Measurements from ENCODE around the gene EPS8. TPM values are rescaled to one million over a fixed set of nuclear protein-coding genes. Genes with fewer than 3 reads are reported as not detected.

Gene EPS8
- total RNA-seq, 1 experiment from 2014 or later, result 32.0 TPM

DNA sequence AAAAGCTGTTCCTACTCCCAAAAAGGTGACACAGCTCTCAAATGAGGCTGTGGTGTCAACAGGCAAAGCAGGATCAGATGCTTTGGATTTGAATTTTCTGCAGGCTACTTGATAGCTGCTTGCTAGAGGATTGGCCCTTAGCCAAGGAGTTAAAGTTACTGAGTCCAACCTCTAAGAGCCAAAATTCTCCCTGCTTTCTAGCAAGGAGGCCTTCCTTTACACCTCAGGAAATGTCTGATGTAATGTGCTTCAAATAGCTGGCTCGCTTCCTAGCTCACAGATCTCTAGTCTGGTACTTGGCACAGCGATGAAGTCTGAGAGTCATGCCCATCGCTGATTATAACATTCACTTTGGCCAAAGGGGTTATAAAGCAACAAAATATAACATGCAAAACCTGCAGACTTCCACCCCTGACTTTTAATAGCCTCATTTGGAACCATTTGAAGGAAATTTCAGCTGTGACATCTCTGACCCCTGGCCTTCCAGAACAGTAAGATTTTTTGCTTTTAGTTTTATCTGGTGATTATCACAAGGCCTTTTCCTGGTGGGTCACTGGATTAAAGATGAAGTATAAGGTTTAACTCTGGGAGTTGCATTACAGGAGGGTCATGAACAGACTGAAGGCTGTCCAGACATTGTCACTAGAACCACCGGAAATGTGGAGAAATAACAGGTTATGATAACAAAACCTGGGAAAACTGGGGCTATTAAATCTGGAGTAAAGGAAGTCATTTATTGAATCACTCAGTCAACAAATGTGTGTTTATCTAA, 189.7 kb downstream of the EPS8 start:
- TF ChIP-seq, protein P1, sequence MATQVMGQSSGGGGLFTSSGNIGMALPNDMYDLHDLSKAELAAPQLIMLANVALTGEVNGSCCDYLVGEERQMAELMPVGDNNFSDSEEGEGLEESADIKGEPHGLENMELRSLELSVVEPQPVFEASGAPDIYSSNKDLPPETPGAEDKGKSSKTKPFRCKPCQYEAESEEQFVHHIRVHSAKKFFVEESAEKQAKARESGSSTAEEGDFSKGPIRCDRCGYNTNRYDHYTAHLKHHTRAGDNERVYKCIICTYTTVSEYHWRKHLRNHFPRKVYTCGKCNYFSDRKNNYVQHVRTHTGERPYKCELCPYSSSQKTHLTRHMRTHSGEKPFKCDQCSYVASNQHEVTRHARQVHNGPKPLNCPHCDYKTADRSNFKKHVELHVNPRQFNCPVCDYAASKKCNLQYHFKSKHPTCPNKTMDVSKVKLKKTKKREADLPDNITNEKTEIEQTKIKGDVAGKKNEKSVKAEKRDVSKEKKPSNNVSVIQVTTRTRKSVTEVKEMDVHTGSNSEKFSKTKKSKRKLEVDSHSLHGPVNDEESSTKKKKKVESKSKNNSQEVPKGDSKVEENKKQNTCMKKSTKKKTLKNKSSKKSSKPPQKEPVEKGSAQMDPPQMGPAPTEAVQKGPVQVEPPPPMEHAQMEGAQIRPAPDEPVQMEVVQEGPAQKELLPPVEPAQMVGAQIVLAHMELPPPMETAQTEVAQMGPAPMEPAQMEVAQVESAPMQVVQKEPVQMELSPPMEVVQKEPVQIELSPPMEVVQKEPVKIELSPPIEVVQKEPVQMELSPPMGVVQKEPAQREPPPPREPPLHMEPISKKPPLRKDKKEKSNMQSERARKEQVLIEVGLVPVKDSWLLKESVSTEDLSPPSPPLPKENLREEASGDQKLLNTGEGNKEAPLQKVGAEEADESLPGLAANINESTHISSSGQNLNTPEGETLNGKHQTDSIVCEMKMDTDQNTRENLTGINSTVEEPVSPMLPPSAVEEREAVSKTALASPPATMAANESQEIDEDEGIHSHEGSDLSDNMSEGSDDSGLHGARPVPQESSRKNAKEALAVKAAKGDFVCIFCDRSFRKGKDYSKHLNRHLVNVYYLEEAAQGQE (IDR thresholded peaks at IDR 0.05; ENCODE audit: insufficient read depth in 1 of 2, low read depth in 2 of 2, low read length in 1 of 2), result no peak
- TF ChIP-seq POLR2AphosphoS5 (IDR thresholded peaks at IDR 0.05; ENCODE audit: low read depth, low read length) (no peak), TCF7L2 (IDR thresholded peaks at IDR 0.05; ENCODE audit: low read depth, low read length) (no peak), SIN3A (IDR thresholded peaks at IDR 0.05; ENCODE audit: borderline replicate concordance, insufficient read depth, low read depth, low read length) (no peak)
- TF ChIP-seq, protein P2, sequence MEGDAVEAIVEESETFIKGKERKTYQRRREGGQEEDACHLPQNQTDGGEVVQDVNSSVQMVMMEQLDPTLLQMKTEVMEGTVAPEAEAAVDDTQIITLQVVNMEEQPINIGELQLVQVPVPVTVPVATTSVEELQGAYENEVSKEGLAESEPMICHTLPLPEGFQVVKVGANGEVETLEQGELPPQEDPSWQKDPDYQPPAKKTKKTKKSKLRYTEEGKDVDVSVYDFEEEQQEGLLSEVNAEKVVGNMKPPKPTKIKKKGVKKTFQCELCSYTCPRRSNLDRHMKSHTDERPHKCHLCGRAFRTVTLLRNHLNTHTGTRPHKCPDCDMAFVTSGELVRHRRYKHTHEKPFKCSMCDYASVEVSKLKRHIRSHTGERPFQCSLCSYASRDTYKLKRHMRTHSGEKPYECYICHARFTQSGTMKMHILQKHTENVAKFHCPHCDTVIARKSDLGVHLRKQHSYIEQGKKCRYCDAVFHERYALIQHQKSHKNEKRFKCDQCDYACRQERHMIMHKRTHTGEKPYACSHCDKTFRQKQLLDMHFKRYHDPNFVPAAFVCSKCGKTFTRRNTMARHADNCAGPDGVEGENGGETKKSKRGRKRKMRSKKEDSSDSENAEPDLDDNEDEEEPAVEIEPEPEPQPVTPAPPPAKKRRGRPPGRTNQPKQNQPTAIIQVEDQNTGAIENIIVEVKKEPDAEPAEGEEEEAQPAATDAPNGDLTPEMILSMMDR (IDR thresholded peaks at IDR 0.05), result no peak
- Histone ChIP-seq H3K27me3 (ENCODE audit: control insufficient read depth, insufficient read depth, low read length) (no peaks in the 10 kb centered on the region), H3K36me3 (ENCODE audit: control insufficient read depth, insufficient read depth, low read length) (no peaks in the 10 kb centered on the region), H3K4me3 (ENCODE audit: low read depth in 2 of 2, low read length in 2 of 2) (no peak overlapping the region), H3K4me1 (ENCODE audit: control insufficient read depth, insufficient read depth, low read length) (no peaks in the 10 kb centered on the region), H3K27ac (ENCODE audit: low read length) (no peak overlapping the region), H3K9me3 (ENCODE audit: control insufficient read depth, insufficient read depth, low read depth, low read length) (no peaks in the 10 kb centered on the region)
- POLR2A ChIA-PET, result no interaction called here
- CTCF ChIA-PET, result no interaction called here
- no peak for ATAC-seq
- intact Hi-C loops (cut with micrococcal nuclease; ENCODE audit: unreplicated experiment) (no loop called here), in situ Hi-C loops (cut with HindIII; ENCODE audit: low pct_unique_long_range_greater_than_20kb, low sequenced_read_pairs) (no loop called here)
- no peak for DNase-seq (ENCODE audit: low read depth, low spot score)
- BruUV-seq (replicated peaks), result no TSS peak

- Histone ChIP-seq H3K9me3 (ENCODE audit: control insufficient read depth, insufficient read depth, low read depth, low read length) (no peaks in the 10 kb centered on the region), H3K36me3 (ENCODE audit: control insufficient read depth, insufficient read depth, low read length) (no peaks in the 10 kb centered on the region), H3K27me3 (ENCODE audit: control insufficient read depth, insufficient read depth, low read length) (no peaks in the 10 kb centered on the region), H3K4me3 (ENCODE audit: low read depth in 2 of 2, low read length in 2 of 2) (no peak overlapping the region), H3K27ac (ENCODE audit: low read length) (no peak overlapping the region), H3K4me1 (ENCODE audit: control insufficient read depth, insufficient read depth, low read length) (no peaks in the 10 kb centered on the region)
- no peak for DNase-seq (ENCODE audit: low read depth, low spot score)
- ChIA-PET POLR2A (interaction anchor here (0.6 kb wide), 1 partner anchor 154 kb away, joined by 5 read pairs; no protein-coding TSS in a partner anchor), CTCF (no interaction called here)
- BruUV-seq (replicated peaks), result no TSS peak
- TF ChIP-seq, protein P1 (IDR thresholded peaks at IDR 0.05; ENCODE audit: insufficient read depth in 1 of 2, low read depth in 2 of 2, low read length in 1 of 2), result no peak
- TF ChIP-seq, protein P2 (IDR thresholded peaks at IDR 0.05), result no peak
- TF ChIP-seq POLR2AphosphoS5 (IDR thresholded peaks at IDR 0.05; ENCODE audit: low read depth, low read length) (no peak), TCF7L2 (IDR thresholded peaks at IDR 0.05; ENCODE audit: low read depth, low read length) (no peak), SIN3A (IDR thresholded peaks at IDR 0.05; ENCODE audit: borderline replicate concordance, insufficient read depth, low read depth, low read length) (no peak)
- in situ Hi-C loops (cut with HindIII; ENCODE audit: low pct_unique_long_range_greater_than_20kb, low sequenced_read_pairs) (no loop called here), intact Hi-C loops (cut with micrococcal nuclease; ENCODE audit: unreplicated experiment) (no loop called here)
- no peak for ATAC-seq
Measured at GRCh38 chr12:15597125-15597830, 191.9 kb downstream of the EPS8 start.
